Osteocyte (in vitro differentiated cells): Measurements from ENCODE around the gene TCF25. TPM values are rescaled to one million over a fixed set of nuclear protein-coding genes. Genes with fewer than 3 reads are reported as not detected.

Experiments used
- DNase-seq: peaks from one replicate; pipeline ENCODE4 v3.0.0; 2021; ENCODE audit warnings: mixed read lengths; ENCODE audit not compliant: unreplicated experiment; ENCODE audit errors: extremely low spot score
- H3K27ac Mint-ChIP-seq: one replicate; pipeline ENCODE4 v1.8.0; 2021; ENCODE audit warnings: mild to moderate bottlenecking, mixed read lengths; ENCODE audit not compliant: unreplicated experiment
- H3K27me3 Mint-ChIP-seq: one replicate; pipeline ENCODE4 v1.8.0; 2021; ENCODE audit warnings: mixed read lengths; ENCODE audit not compliant: unreplicated experiment
- H3K36me3 Mint-ChIP-seq: one replicate; pipeline ENCODE4 v1.8.0; 2021; ENCODE audit warnings: mixed read lengths; ENCODE audit not compliant: unreplicated experiment
- H3K4me1 Mint-ChIP-seq: one replicate; pipeline ENCODE4 v1.8.0; 2021; ENCODE audit warnings: mixed read lengths; ENCODE audit not compliant: unreplicated experiment
- H3K4me3 Mint-ChIP-seq: one replicate; pipeline ENCODE4 v1.8.0; 2021; ENCODE audit warnings: mild to moderate bottlenecking, moderate library complexity, mixed read lengths; ENCODE audit not compliant: unreplicated experiment
- H3K9me3 Mint-ChIP-seq: one replicate; pipeline ENCODE4 v1.8.0; 2021; ENCODE audit warnings: mixed read lengths; ENCODE audit not compliant: unreplicated experiment
- total RNA-seq: library from RNA; stranded (reverse); gene quantifications from 2 replicates; pipeline ENCODE4 v1.2.1, GENCODE V29; 2021
- TF ChIP-seq, protein P1 (sequence below): fragments of 200-600 bp; sonication (generic); IDR thresholded peaks from 2 replicates; pipeline ENCODE4 v1.5.0; 2021; ENCODE audit warnings: antibody characterized with exemption, mild to moderate bottlenecking, moderate library complexity

TCF25 gene
- total RNA-seq, 1 donor from 2014 or later, result 251 TPM

DNA sequence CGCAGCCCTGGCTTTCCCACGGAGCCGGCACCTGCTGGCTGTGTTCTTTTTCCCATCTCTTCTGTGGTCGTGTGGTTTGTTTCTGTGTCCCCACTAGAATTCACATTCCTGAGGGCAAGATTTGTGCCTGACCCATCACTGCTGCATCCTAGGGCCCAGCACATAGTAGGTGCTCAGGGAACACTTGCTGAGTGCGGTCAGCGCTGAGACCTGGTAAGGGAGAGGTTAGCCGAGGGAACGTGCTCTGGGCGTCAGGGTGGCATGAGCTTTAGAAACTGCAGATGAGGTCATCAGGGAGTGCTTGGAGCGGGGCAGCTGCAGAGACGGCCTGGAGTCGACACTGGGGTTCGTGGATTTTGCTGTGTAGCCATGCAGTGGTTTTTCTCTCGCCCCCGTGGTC, 81.1 kb downstream of the TCF25 start:
- no peaks in the 10 kb centered on the region for H3K27me3 Mint-ChIP-seq
- H3K4me1 Mint-ChIP-seq, result peaks cover 7% of the 10 kb centered on the region
- no peak overlapping the region for H3K27ac Mint-ChIP-seq
- H3K4me3 Mint-ChIP-seq, result no peak overlapping the region
- DNase-seq, result no peak
- H3K36me3 Mint-ChIP-seq, result peaks cover 16% of the 10 kb centered on the region
- TF ChIP-seq, protein P1, sequence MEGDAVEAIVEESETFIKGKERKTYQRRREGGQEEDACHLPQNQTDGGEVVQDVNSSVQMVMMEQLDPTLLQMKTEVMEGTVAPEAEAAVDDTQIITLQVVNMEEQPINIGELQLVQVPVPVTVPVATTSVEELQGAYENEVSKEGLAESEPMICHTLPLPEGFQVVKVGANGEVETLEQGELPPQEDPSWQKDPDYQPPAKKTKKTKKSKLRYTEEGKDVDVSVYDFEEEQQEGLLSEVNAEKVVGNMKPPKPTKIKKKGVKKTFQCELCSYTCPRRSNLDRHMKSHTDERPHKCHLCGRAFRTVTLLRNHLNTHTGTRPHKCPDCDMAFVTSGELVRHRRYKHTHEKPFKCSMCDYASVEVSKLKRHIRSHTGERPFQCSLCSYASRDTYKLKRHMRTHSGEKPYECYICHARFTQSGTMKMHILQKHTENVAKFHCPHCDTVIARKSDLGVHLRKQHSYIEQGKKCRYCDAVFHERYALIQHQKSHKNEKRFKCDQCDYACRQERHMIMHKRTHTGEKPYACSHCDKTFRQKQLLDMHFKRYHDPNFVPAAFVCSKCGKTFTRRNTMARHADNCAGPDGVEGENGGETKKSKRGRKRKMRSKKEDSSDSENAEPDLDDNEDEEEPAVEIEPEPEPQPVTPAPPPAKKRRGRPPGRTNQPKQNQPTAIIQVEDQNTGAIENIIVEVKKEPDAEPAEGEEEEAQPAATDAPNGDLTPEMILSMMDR, result no peak
- no peaks in the 10 kb centered on the region for H3K9me3 Mint-ChIP-seq

DNA sequence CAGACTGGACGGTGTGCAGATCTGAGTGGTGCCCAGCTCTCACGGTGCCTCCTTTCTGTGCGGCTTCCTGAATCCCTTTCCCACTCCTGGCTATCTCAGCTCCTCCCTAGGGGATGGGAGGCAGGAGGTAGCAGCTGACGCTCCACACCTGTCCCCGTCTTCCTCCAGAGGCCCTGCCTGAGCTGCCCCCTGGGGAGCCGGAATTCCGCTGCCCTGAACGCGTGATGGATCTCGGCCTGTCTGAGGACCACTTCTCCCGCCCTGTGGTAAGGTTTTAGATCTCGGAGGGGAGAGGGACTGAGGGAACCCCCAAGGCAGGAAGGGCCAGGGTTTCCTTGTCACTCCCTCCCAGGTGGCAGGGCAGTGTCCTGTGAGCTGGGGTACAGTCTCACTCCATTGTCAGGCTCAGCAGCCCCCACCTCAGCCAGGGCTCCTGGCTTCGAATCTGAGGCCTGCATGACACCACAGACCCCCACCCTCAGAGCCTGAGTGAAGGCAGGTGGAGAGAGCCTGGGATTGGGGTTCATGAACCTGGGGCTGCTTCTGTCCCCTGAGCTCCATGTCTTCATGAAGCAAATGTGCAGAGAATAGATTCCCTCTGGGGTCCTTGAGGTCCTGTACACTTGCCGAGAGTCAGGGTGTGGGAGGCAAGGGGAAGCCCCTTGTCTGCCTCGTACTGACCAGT, 81.8 kb downstream of the TCF25 start:
- no peak overlapping the region for H3K27ac Mint-ChIP-seq
- no peak overlapping the region for H3K4me3 Mint-ChIP-seq

DNA sequence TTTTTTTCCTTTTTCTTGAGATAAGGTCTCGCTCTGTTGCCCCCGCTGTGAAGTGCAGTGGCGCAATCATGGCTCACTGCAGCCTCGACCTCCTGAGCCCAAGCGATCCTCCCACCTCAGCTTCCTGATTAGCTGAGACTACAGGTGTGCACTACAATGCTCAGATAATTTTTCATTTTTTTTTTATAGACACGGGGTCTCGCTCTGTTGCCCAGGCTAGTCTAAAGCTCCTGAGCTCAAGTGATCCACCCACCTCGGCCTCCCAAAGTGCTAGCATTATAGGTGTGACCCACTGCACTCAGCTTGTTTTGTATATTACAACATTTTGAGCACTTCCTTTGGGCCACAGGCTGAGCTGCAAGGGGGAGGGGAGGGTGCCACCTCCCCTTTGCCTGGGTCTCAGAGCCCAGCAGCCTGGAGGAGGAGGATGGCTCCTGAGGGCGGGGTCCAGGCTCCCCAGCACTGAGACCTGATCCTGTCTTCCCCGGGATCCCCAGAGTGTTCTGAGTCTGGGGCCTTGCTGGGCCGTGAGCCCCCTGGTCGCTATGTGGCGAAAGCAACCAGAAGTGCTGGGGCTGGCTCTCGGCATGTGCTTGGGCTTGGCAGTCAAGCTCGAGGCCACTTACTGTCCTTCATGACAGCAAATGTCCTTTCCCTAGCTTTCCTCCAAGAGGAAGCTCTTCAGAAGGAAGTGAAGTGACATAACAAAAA, 83.3 kb downstream of the TCF25 start:
- H3K4me1 Mint-ChIP-seq, result no peaks in the 10 kb centered on the region
- no peak for DNase-seq
- H3K4me3 Mint-ChIP-seq, result no peak overlapping the region
- no peak overlapping the region for H3K27ac Mint-ChIP-seq
- peaks cover 24% of the 10 kb centered on the region for H3K36me3 Mint-ChIP-seq
- H3K27me3 Mint-ChIP-seq, result no peaks in the 10 kb centered on the region
- TF ChIP-seq, protein P1, result no peak
- H3K9me3 Mint-ChIP-seq, result no peaks in the 10 kb centered on the region

More for the DNA sequence above, 81.8 kb downstream of the TCF25 start:
- H3K36me3 Mint-ChIP-seq, result peaks cover 21% of the 10 kb centered on the region
- no peak for DNase-seq
- H3K9me3 Mint-ChIP-seq, result no peaks in the 10 kb centered on the region
- no peaks in the 10 kb centered on the region for H3K27me3 Mint-ChIP-seq
- H3K4me1 Mint-ChIP-seq, result peaks cover 1% of the 10 kb centered on the region
- TF ChIP-seq, protein P1, result no peak

DNA sequence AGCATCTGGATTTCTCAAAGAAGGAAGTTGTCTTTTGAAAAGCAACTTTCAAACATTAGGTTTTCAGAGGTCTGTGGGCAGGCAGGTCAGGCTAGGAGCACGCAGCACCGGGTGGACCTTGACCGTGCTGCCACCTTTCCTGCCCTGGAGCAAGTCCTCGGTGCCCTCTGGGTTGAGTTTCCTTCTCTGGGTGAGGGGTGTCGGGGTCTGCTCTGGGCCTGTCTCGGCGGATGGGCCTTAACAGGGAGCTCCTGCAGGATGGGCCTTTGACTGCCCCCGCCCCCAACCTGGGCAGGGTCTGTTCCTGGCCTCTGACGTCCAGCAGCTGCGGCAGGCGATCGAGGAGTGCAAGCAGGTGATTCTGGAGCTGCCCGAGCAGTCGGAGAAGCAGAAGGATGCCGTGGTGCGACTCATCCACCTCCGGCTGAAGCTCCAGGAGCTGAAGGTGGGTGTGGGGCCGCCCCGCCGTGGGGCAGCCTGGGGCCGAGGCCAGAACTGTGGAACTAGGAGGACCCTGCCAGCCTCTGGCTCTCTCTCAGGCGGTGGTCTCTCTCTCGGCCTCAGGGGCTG, 83.9 kb downstream of the TCF25 start:
- TF ChIP-seq, protein P1, result no peak
- Mint-ChIP-seq H3K9me3 (no peaks in the 10 kb centered on the region), H3K36me3 (peaks cover 24% of the 10 kb centered on the region), H3K4me3 (no peak overlapping the region), H3K27me3 (no peaks in the 10 kb centered on the region), H3K4me1 (no peaks in the 10 kb centered on the region), H3K27ac (no peak overlapping the region)
- DNase-seq, result no peak

DNA sequence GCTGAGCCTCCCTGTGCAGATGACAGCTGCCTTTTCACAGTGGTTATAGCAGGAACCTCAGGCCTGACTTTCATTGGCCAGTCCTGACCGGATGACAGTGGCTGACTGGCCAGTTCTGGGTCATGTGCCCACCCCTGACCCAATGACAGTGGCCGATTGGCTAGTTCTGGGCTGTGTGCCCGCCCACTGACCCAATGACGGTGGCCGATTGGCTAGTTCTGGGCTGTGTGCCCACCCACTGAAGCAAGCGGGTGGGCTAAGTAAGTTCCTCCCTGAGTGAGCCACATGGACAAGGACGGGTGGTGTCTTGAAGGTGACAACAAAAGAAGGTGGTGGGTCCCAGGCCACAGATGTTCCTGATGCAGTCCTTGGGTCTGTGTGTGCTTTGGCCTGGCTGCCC, 84.7 kb downstream of the TCF25 start:
- Mint-ChIP-seq H3K27ac (no peak overlapping the region), H3K9me3 (no peaks in the 10 kb centered on the region), H3K27me3 (no peaks in the 10 kb centered on the region), H3K4me3 (no peak overlapping the region), H3K4me1 (no peaks in the 10 kb centered on the region), H3K36me3 (peaks cover 24% of the 10 kb centered on the region)
- TF ChIP-seq, protein P1, result no peak
- no peak for DNase-seq
